Subcutaneous abdominal adipose tissue (tissue), 5 donors: Measurements from ENCODE around the gene DAND5.

Experiments used
- H3K27ac ChIP-seq: one replicate; pipeline ENCODE4 v1.7.0; 2013; ENCODE audit warnings: low read depth, mild to moderate bottlenecking, inconsistent platforms, low read length, moderate library complexity
- H3K27me3 ChIP-seq, 5 donors: one replicate each; pipeline ENCODE4 v1.7.0; 2013; ENCODE audit warnings: low read length in 5 of 5, inconsistent platforms in 1 of 5; ENCODE audit not compliant: control insufficient read depth in 5 of 5, insufficient read depth in 4 of 5
- H3K36me3 ChIP-seq, 5 donors: one replicate each; pipeline ENCODE4 v1.7.0; 2013; ENCODE audit warnings: low read length in 5 of 5; ENCODE audit not compliant: control insufficient read depth in 5 of 5, insufficient read depth in 5 of 5
- H3K4me1 ChIP-seq, 5 donors: one replicate each; pipeline ENCODE4 v1.7.0; 2013; ENCODE audit warnings: low read length in 5 of 5, mild to moderate bottlenecking in 3 of 5, moderate library complexity in 1 of 5; ENCODE audit not compliant: control insufficient read depth in 5 of 5, insufficient read depth in 5 of 5
- H3K4me3 ChIP-seq, 5 donors: one replicate each; pipeline ENCODE4 v1.7.0; 2013; ENCODE audit warnings: low read length in 5 of 5, low read depth in 1 of 5
- H3K9ac ChIP-seq, 5 donors: one replicate each; pipeline ENCODE4 v1.7.0; 2013; ENCODE audit warnings: low read length in 5 of 5, mild to moderate bottlenecking in 4 of 5, moderate library complexity in 3 of 5
- H3K9me3 ChIP-seq, 5 donors: one replicate each; pipeline ENCODE4 v1.7.0; 2013; ENCODE audit warnings: low read length in 5 of 5; ENCODE audit not compliant: control insufficient read depth in 5 of 5
- donor health status: healthy.
- donor health status: healthy.
- donor health status: healthy.
- donor health status: healthy.
- donor health status: healthy.

The DAND5 gene

GRCh38 chr19:13018035-13018914, 48.9 kb downstream of the DAND5 start:
- Histone ChIP-seq H3K36me3 (no peaks in the 10 kb centered on the region), H3K27ac (peak overlapping the region; percentile 99), H3K9me3 (no peaks in the 10 kb centered on the region), H3K9ac (peak overlapping the region in 4 of 5 donors; percentile 26 to 71 (median 56)), H3K4me1 (peaks cover 15 to 98% (median 95%) of the 10 kb centered on the region in 5 donors), H3K27me3 (no peaks in the 10 kb centered on the region), H3K4me3 (peak overlapping the region in 4 of 5 donors; percentile 8 to 48 (median 18))

GRCh38 chr19:13019332-13019731, 50.0 kb downstream of the DAND5 start:
- Histone ChIP-seq H3K27me3 (no peaks in the 10 kb centered on the region), H3K4me1 (peaks cover 15 to 97% (median 89%) of the 10 kb centered on the region in 5 donors), H3K36me3 (no peaks in the 10 kb centered on the region), H3K4me3 (no peak overlapping the region), H3K27ac (peak overlapping the region; percentile 99), H3K9ac (peak overlapping the region in 2 of 5 donors; percentile 10 to 71), H3K9me3 (no peaks in the 10 kb centered on the region)

- Histone ChIP-seq H3K9ac (peak overlapping the region in 2 of 5 donors; percentile 10 to 71), H3K27me3 (no peaks in the 10 kb centered on the region), H3K36me3 (no peaks in the 10 kb centered on the region), H3K9me3 (no peaks in the 10 kb centered on the region), H3K4me3 (no peak overlapping the region), H3K27ac (peak overlapping the region; percentile 99), H3K4me1 (peaks cover 15 to 97% (median 90%) of the 10 kb centered on the region in 5 donors)
These were observed 50.6 kb downstream of the DAND5 start for GRCh38 chr19:13020002-13020414.

GRCh38 chr19:13022111-13022858, 52.9 kb downstream of the DAND5 start:
- Histone ChIP-seq H3K36me3 (peaks cover 0 to 5% (median 0%) of the 10 kb centered on the region in 5 donors), H3K9ac (peak overlapping the region in 4 of 5 donors; percentile 64 to 80 (median 67)), H3K4me1 (peaks cover 21 to 96% (median 92%) of the 10 kb centered on the region in 5 donors), H3K27ac (peak overlapping the region; percentile 99), H3K4me3 (peak overlapping the region; percentile 45 to 76 (median 65)), H3K9me3 (no peaks in the 10 kb centered on the region), H3K27me3 (no peaks in the 10 kb centered on the region)

- peak overlapping the region; percentile 99 for H3K27ac ChIP-seq
- peak overlapping the region in 3 of 5 donors; percentile 64 to 80 (median 66) for H3K9ac ChIP-seq
- H3K36me3 ChIP-seq = peaks cover 0 to 9% (median 4%) of the 10 kb centered on the region in 5 donors
- H3K4me3 ChIP-seq = peak overlapping the region; percentile 56 to 76 (median 65)
- no peaks in the 10 kb centered on the region for H3K27me3 ChIP-seq
- H3K4me1 ChIP-seq = peaks cover 17 to 94% (median 92%) of the 10 kb centered on the region in 5 donors
- no peaks in the 10 kb centered on the region for H3K9me3 ChIP-seq
These were observed 53.7 kb downstream of the DAND5 start for GRCh38 chr19:13022859-13023636.

- Histone ChIP-seq H3K27ac (peak overlapping the region; percentile 99), H3K36me3 (peaks cover 0 to 15% (median 4%) of the 10 kb centered on the region in 5 donors), H3K27me3 (no peaks in the 10 kb centered on the region), H3K9me3 (no peaks in the 10 kb centered on the region), H3K9ac (peak overlapping the region in 1 of 5 donors; percentile 23), H3K4me1 (peaks cover 16 to 93% (median 88%) of the 10 kb centered on the region in 5 donors), H3K4me3 (peak overlapping the region; percentile 56 to 76 (median 69))
These were observed 54.3 kb downstream of the DAND5 start for GRCh38 chr19:13023656-13024055.
